ENCODE results near the gene PRDM13. TPM values are rescaled to one million over a fixed set of nuclear protein-coding genes. Genes with fewer than 3 reads are reported as not detected.

Gene PRDM13
- total RNA-seq, 1 experiment from 2014 or later, result 0.11 TPM

DNA sequence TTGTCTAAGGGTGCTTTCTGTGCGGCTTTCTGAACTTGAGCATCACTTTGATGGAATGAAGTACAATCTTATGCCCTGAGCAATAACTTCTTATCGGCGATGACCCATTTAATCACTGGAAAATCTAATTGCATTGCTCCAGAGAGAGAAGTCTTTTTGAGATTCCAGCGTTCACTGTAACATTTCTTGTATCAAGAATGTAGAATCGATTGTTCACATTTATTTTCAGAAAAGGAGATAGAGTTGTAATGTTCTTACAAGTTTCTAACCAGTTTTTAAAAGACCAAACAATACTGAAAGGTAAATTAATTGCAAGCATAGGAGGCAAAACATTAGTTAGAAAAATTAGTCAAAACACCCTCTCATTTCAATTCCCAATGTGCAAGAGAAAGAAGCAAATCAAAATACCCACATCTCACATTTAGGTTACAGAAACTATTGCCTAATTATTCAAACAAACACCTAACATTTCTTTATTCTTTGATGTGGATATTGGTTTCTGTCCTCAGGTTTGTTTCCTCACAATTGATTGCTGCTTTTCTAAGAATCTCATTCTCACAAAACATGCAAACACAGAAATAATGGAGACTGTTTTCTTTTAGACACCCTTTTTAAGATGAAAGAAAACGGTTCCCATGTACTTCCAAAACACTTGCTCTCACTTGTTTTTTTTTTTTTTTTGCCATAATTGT lies 14.8 kb upstream of the PRDM13 start (continued):
- no peak for TF ChIP-seq E2F4 (CRISPR knock-in tag; IDR thresholded peaks at IDR 0.05; ENCODE audit: borderline replicate concordance, low read depth)
- no peak for TF ChIP-seq SOX15 (CRISPR knock-in tag; IDR thresholded peaks at IDR 0.05)
- no peak for TF ChIP-seq ZNF121 (CRISPR knock-in tag; IDR thresholded peaks at IDR 0.05)
- TF ChIP-seq, protein P1, sequence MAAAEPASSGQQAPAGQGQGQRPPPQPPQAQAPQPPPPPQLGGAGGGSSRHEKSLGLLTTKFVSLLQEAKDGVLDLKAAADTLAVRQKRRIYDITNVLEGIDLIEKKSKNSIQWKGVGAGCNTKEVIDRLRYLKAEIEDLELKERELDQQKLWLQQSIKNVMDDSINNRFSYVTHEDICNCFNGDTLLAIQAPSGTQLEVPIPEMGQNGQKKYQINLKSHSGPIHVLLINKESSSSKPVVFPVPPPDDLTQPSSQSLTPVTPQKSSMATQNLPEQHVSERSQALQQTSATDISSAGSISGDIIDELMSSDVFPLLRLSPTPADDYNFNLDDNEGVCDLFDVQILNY (CRISPR knock-in tag; IDR thresholded peaks at IDR 0.05), result no peak
- no peak for TF ChIP-seq OVOL2 (CRISPR knock-in tag; IDR thresholded peaks at IDR 0.05; ENCODE audit: borderline replicate concordance)
- TF ChIP-seq, protein P2, sequence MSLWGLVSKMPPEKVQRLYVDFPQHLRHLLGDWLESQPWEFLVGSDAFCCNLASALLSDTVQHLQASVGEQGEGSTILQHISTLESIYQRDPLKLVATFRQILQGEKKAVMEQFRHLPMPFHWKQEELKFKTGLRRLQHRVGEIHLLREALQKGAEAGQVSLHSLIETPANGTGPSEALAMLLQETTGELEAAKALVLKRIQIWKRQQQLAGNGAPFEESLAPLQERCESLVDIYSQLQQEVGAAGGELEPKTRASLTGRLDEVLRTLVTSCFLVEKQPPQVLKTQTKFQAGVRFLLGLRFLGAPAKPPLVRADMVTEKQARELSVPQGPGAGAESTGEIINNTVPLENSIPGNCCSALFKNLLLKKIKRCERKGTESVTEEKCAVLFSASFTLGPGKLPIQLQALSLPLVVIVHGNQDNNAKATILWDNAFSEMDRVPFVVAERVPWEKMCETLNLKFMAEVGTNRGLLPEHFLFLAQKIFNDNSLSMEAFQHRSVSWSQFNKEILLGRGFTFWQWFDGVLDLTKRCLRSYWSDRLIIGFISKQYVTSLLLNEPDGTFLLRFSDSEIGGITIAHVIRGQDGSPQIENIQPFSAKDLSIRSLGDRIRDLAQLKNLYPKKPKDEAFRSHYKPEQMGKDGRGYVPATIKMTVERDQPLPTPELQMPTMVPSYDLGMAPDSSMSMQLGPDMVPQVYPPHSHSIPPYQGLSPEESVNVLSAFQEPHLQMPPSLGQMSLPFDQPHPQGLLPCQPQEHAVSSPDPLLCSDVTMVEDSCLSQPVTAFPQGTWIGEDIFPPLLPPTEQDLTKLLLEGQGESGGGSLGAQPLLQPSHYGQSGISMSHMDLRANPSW (CRISPR knock-in tag; conservative IDR thresholded peaks at IDR 0.05; ENCODE audit: low read depth), result no peak
- TF ChIP-seq ZNF138 (CRISPR knock-in tag; conservative IDR thresholded peaks at IDR 0.05), result no peak

GRCh38 chr6:99592900-99593299 lies 13.7 kb upstream of the PRDM13 start:
- CTCF ChIA-PET, result no interaction called here
- TF ChIP-seq ZNF138 (CRISPR knock-in tag; conservative IDR thresholded peaks at IDR 0.05) (no peak), USF1 (CRISPR knock-in tag; IDR thresholded peaks at IDR 0.05) (no peak), NR1H2 (CRISPR knock-in tag; IDR thresholded peaks at IDR 0.05) (no peak), FOXJ3 (CRISPR knock-in tag; IDR thresholded peaks at IDR 0.05; ENCODE audit: borderline replicate concordance) (no peak), CREM (CRISPR knock-in tag; IDR thresholded peaks at IDR 0.05) (no peak), CBFB (CRISPR knock-in tag; IDR thresholded peaks at IDR 0.05; ENCODE audit: low read depth) (no peak), SOX15 (CRISPR knock-in tag; IDR thresholded peaks at IDR 0.05) (no peak), ATF1 (CRISPR knock-in tag; IDR thresholded peaks at IDR 0.05) (no peak), TP53 (CRISPR knock-in tag; IDR thresholded peaks at IDR 0.05) (no peak)
- TF ChIP-seq, protein P3, sequence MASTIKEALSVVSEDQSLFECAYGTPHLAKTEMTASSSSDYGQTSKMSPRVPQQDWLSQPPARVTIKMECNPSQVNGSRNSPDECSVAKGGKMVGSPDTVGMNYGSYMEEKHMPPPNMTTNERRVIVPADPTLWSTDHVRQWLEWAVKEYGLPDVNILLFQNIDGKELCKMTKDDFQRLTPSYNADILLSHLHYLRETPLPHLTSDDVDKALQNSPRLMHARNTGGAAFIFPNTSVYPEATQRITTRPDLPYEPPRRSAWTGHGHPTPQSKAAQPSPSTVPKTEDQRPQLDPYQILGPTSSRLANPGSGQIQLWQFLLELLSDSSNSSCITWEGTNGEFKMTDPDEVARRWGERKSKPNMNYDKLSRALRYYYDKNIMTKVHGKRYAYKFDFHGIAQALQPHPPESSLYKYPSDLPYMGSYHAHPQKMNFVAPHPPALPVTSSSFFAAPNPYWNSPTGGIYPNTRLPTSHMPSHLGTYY (CRISPR knock-in tag; IDR thresholded peaks at IDR 0.05), result no peak
- TF ChIP-seq, protein P4, sequence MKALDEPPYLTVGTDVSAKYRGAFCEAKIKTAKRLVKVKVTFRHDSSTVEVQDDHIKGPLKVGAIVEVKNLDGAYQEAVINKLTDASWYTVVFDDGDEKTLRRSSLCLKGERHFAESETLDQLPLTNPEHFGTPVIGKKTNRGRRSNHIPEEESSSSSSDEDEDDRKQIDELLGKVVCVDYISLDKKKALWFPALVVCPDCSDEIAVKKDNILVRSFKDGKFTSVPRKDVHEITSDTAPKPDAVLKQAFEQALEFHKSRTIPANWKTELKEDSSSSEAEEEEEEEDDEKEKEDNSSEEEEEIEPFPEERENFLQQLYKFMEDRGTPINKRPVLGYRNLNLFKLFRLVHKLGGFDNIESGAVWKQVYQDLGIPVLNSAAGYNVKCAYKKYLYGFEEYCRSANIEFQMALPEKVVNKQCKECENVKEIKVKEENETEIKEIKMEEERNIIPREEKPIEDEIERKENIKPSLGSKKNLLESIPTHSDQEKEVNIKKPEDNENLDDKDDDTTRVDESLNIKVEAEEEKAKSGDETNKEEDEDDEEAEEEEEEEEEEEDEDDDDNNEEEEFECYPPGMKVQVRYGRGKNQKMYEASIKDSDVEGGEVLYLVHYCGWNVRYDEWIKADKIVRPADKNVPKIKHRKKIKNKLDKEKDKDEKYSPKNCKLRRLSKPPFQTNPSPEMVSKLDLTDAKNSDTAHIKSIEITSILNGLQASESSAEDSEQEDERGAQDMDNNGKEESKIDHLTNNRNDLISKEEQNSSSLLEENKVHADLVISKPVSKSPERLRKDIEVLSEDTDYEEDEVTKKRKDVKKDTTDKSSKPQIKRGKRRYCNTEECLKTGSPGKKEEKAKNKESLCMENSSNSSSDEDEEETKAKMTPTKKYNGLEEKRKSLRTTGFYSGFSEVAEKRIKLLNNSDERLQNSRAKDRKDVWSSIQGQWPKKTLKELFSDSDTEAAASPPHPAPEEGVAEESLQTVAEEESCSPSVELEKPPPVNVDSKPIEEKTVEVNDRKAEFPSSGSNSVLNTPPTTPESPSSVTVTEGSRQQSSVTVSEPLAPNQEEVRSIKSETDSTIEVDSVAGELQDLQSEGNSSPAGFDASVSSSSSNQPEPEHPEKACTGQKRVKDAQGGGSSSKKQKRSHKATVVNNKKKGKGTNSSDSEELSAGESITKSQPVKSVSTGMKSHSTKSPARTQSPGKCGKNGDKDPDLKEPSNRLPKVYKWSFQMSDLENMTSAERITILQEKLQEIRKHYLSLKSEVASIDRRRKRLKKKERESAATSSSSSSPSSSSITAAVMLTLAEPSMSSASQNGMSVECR (CRISPR knock-in tag; IDR thresholded peaks at IDR 0.05; ENCODE audit: borderline replicate concordance), result no peak
- TF ChIP-seq, protein P2 (CRISPR knock-in tag; conservative IDR thresholded peaks at IDR 0.05; ENCODE audit: low read depth), result no peak
- TF ChIP-seq, protein P5, sequence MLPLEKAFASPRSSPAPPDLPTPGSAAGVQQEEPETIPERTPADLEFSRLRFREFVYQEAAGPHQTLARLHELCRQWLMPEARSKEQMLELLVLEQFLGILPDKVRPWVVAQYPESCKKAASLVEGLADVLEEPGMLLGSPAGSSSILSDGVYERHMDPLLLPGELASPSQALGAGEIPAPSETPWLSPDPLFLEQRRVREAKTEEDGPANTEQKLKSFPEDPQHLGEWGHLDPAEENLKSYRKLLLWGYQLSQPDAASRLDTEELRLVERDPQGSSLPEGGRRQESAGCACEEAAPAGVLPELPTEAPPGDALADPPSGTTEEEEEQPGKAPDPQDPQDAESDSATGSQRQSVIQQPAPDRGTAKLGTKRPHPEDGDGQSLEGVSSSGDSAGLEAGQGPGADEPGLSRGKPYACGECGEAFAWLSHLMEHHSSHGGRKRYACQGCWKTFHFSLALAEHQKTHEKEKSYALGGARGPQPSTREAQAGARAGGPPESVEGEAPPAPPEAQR (CRISPR knock-in tag; IDR thresholded peaks at IDR 0.05), result no peak

More at GRCh38 chr6:99592900-99593299, 13.7 kb upstream of the PRDM13 start:
- no peak for DNase-seq (ENCODE audit: low spot score)
- Mint-ChIP-seq H3K4me1 (peaks cover 20% of the 10 kb centered on the region), H3K36me3 (no peaks in the 10 kb centered on the region), H3K9me3 (0 out of 2 replicates have a peak, but pooled peaks cover 3% of the 10 kb centered on the region), H3K27ac (no peak overlapping the region), H3K4me3 (no peak overlapping the region), H3K27me3 (ENCODE audit: low read depth) (peaks cover 100% of the 10 kb centered on the region)
- no peak for ATAC-seq
- POLR2A ChIA-PET, result interaction anchor here (1.4 kb wide), 1 partner anchor 24 kb away, joined by 3 read pairs; the partner anchor contains the start of gene CCNC

Measured in WTC11 (cell line).